Nephron progenitor cell (in vitro differentiated cells): ENCODE results near the gene CENPQ.

Source experiments
- DNase-seq: peaks from one replicate; pipeline ENCODE4 v3.0.0; 2021
- H3K27ac Mint-ChIP-seq: 2 replicates; pipeline ENCODE4 v1.8.0; 2021; ENCODE audit warnings: mild to moderate bottlenecking, moderate library complexity, mixed read lengths
- H3K27me3 Mint-ChIP-seq: 2 replicates; pipeline ENCODE4 v1.8.0; 2021; ENCODE audit warnings: mild to moderate bottlenecking, low read depth, mixed read lengths; ENCODE audit not compliant: poor library complexity
- H3K36me3 Mint-ChIP-seq: 2 replicates; pipeline ENCODE4 v1.8.0; 2021; ENCODE audit warnings: low read depth, mixed read lengths
- H3K4me1 Mint-ChIP-seq: 2 replicates; pipeline ENCODE4 v1.8.0; 2021; ENCODE audit warnings: mixed read lengths
- H3K4me3 Mint-ChIP-seq: 2 replicates; pipeline ENCODE4 v1.8.0; 2021; ENCODE audit warnings: mild to moderate bottlenecking, moderate library complexity, mixed read lengths
- H3K9me3 Mint-ChIP-seq: 2 replicates; pipeline ENCODE4 v1.8.0; 2021; ENCODE audit warnings: mild to moderate bottlenecking, moderate library complexity, mixed read lengths
- CTCF ChIP-seq: fragments of 200-600 bp; sonication (generic); IDR thresholded peaks from 2 replicates; pipeline ENCODE4 v1.5.0; 2021; ENCODE audit warnings: antibody characterized with exemption

Gene CENPQ

GRCh38 chr6:49462927-49463611, at the start of gene CENPQ, which contains the start of gene MMUT:
Gene CENPQ (plus strand): TSS chr6:49463370. CDS start chr6:49470177, 6,807 bp downstream.
Gene MMUT (minus strand): TSS chr6:49463253. CDS start chr6:49459466, 3,787 bp downstream.
- H3K4me3 Mint-ChIP-seq: peak within 1 kb of the TSS; percentile 99
- peaks cover 30% of the 10 kb centered on the region for H3K4me1 Mint-ChIP-seq
- TF ChIP-seq CTCF: no peak
- H3K27me3 Mint-ChIP-seq: no peaks in the 10 kb centered on the region
- H3K36me3 Mint-ChIP-seq: peaks cover 13% of the 10 kb centered on the region
- peak; percentile 91 for DNase-seq
- H3K9me3 Mint-ChIP-seq: no peaks in the 10 kb centered on the region
- peak within 1 kb of the TSS; percentile 98 for H3K27ac Mint-ChIP-seq

GRCh38 chr6:49415358-49415757, 47.8 kb upstream of the CENPQ start:
- TF ChIP-seq CTCF: no peak
- H3K4me3 Mint-ChIP-seq: no peak overlapping the region
- no peaks in the 10 kb centered on the region for H3K27me3 Mint-ChIP-seq
- H3K27ac Mint-ChIP-seq: no peak overlapping the region
- H3K4me1 Mint-ChIP-seq: no peaks in the 10 kb centered on the region
- H3K9me3 Mint-ChIP-seq: no peaks in the 10 kb centered on the region
- no peaks in the 10 kb centered on the region for H3K36me3 Mint-ChIP-seq
- DNase-seq: no peak

- H3K4me1 Mint-ChIP-seq: no peaks in the 10 kb centered on the region
- no peaks in the 10 kb centered on the region for H3K27me3 Mint-ChIP-seq
- no peak for TF ChIP-seq CTCF
- H3K4me3 Mint-ChIP-seq: no peak overlapping the region
- H3K36me3 Mint-ChIP-seq: no peaks in the 10 kb centered on the region
- no peak for DNase-seq
- no peaks in the 10 kb centered on the region for H3K9me3 Mint-ChIP-seq
- H3K27ac Mint-ChIP-seq: no peak overlapping the region
Observed at GRCh38 chr6:49416195-49416594, 47.0 kb upstream of the CENPQ start.

GRCh38 chr6:49423817-49424216, 39.4 kb upstream of the CENPQ start:
- DNase-seq: no peak
- H3K4me3 Mint-ChIP-seq: no peak overlapping the region
- H3K4me1 Mint-ChIP-seq: no peaks in the 10 kb centered on the region
- H3K9me3 Mint-ChIP-seq: no peaks in the 10 kb centered on the region
- no peak for TF ChIP-seq CTCF
- no peak overlapping the region for H3K27ac Mint-ChIP-seq
- H3K36me3 Mint-ChIP-seq: peaks cover 4% of the 10 kb centered on the region
- H3K27me3 Mint-ChIP-seq: no peaks in the 10 kb centered on the region

- Mint-ChIP-seq H3K4me1 (no peaks in the 10 kb centered on the region), H3K27ac (no peak overlapping the region), H3K36me3 (peaks cover 38% of the 10 kb centered on the region), H3K9me3 (no peaks in the 10 kb centered on the region), H3K27me3 (no peaks in the 10 kb centered on the region), H3K4me3 (no peak overlapping the region)
- no peak for TF ChIP-seq CTCF
- DNase-seq: no peak
Observed at GRCh38 chr6:49430187-49430586, 33.0 kb upstream of the CENPQ start.

- no peak overlapping the region for H3K4me3 Mint-ChIP-seq
- no peaks in the 10 kb centered on the region for H3K9me3 Mint-ChIP-seq
- no peak overlapping the region for H3K27ac Mint-ChIP-seq
- H3K36me3 Mint-ChIP-seq: peaks cover 45% of the 10 kb centered on the region
- no peak for TF ChIP-seq CTCF
- H3K27me3 Mint-ChIP-seq: no peaks in the 10 kb centered on the region
- no peaks in the 10 kb centered on the region for H3K4me1 Mint-ChIP-seq
- no peak for DNase-seq
Observed at GRCh38 chr6:49430866-49431265, 32.3 kb upstream of the CENPQ start.
